ENCODE results near the gene HDAC7.

The HDAC7 gene

GRCh38 chr12:47850153-47851084 lies 30.7 kb upstream of the HDAC7 start:
- no peaks in the 10 kb centered on the region for H3K27me3 ChIP-seq (ENCODE audit: control insufficient read depth, insufficient read depth, low read length)
- no peaks in the 10 kb centered on the region for H3K36me3 ChIP-seq (ENCODE audit: control insufficient read depth, insufficient read depth, low read length)
- H2AFZ ChIP-seq = no peak overlapping the region
- H3K4me2 ChIP-seq (ENCODE audit: low read length) = peak overlapping the region; percentile 1
- H3K4me1 ChIP-seq = peaks cover 32% of the 10 kb centered on the region
- TF ChIP-seq CTCF (IDR thresholded peaks at IDR 0.05) = no peak
- no peak overlapping the region for H3K4me3 ChIP-seq (ENCODE audit: low read depth, low read length)
- no peak overlapping the region for H3K9ac ChIP-seq
- H3K27ac ChIP-seq = peak overlapping the region; percentile 78
- no peaks in the 10 kb centered on the region for H3K79me2 ChIP-seq
- H3K9me3 ChIP-seq (ENCODE audit: control insufficient read depth, low read length) = no peaks in the 10 kb centered on the region

DNA sequence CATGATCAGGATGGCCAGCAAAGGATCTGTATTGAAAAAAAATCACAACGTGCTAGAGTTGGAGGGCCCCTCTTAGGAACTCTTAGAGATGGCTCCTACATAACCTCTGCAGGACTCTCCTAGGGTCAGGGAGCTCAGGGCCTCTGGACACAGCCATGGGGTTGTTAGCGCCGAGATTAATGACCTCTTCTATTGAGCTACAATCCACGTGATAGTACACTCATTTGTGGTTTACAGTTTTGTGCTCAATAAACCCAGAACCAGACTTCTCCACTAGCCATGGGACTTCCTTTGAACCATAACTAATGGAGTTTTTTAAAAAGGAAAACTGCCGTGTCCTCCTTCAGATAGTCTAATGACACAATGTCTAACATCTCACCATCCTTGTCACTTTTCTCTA lies 29.6 kb upstream of the HDAC7 start:
- Histone ChIP-seq H3K9me3 (ENCODE audit: control insufficient read depth, low read length) (no peaks in the 10 kb centered on the region), H3K79me2 (no peaks in the 10 kb centered on the region), H3K4me2 (ENCODE audit: low read length) (no peak overlapping the region), H3K4me1 (peaks cover 34% of the 10 kb centered on the region), H3K27ac (no peak overlapping the region), H2AFZ (no peak overlapping the region), H3K9ac (no peak overlapping the region), H3K27me3 (ENCODE audit: control insufficient read depth, insufficient read depth, low read length) (no peaks in the 10 kb centered on the region), H3K4me3 (ENCODE audit: low read depth, low read length) (no peak overlapping the region), H3K36me3 (ENCODE audit: control insufficient read depth, insufficient read depth, low read length) (no peaks in the 10 kb centered on the region)
- no peak for TF ChIP-seq CTCF (IDR thresholded peaks at IDR 0.05)

DNA sequence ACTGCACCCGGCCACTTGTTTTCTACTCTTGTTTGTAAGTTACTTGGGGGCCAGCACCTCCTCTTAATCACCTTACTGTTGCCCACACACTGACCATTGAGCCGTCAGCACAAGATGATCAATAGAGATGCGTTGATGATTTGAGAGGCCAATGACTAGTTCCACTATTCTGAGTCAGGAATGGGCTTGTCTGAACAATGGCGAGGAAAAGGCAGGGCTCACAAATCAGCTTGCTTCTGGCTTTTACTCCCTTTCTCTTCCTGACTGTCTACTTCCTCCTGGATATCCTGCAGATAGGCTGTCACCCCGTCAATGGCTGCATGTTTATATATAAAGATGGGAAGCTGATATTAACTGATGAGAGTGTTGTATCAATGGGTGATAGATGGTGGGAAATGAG lies 29.1 kb upstream of the HDAC7 start:
- no peaks in the 10 kb centered on the region for H3K36me3 ChIP-seq (ENCODE audit: control insufficient read depth, insufficient read depth, low read length)
- H3K4me3 ChIP-seq (ENCODE audit: low read depth, low read length) = no peak overlapping the region
- no peak for TF ChIP-seq CTCF (IDR thresholded peaks at IDR 0.05)
- no peaks in the 10 kb centered on the region for H3K9me3 ChIP-seq (ENCODE audit: control insufficient read depth, low read length)
- H3K9ac ChIP-seq = no peak overlapping the region
- H3K27me3 ChIP-seq (ENCODE audit: control insufficient read depth, insufficient read depth, low read length) = no peaks in the 10 kb centered on the region
- no peak overlapping the region for H2AFZ ChIP-seq
- H3K79me2 ChIP-seq = no peaks in the 10 kb centered on the region
- peaks cover 34% of the 10 kb centered on the region for H3K4me1 ChIP-seq
- H3K4me2 ChIP-seq (ENCODE audit: low read length) = no peak overlapping the region
- H3K27ac ChIP-seq = no peak overlapping the region

- Histone ChIP-seq H2AFZ (no peak overlapping the region), H3K79me2 (no peaks in the 10 kb centered on the region), H3K4me1 (peaks cover 18% of the 10 kb centered on the region), H3K9ac (no peak overlapping the region), H3K4me2 (ENCODE audit: low read length) (no peak overlapping the region), H3K9me3 (ENCODE audit: control insufficient read depth, low read length) (no peaks in the 10 kb centered on the region), H3K4me3 (ENCODE audit: low read depth, low read length) (no peak overlapping the region), H3K36me3 (ENCODE audit: control insufficient read depth, insufficient read depth, low read length) (no peaks in the 10 kb centered on the region), H3K27me3 (ENCODE audit: control insufficient read depth, insufficient read depth, low read length) (no peaks in the 10 kb centered on the region), H3K27ac (peak overlapping the region; percentile 10)
- no peak for TF ChIP-seq CTCF (IDR thresholded peaks at IDR 0.05)
Measured at GRCh38 chr12:47846294-47846996, 26.7 kb upstream of the HDAC7 start.

All from parathyroid adenoma (tissue), 2 donors.